ENCODE data around the gene NIN.

The NIN gene

GRCh38 chr14:50770586-50770985, 60.4 kb downstream of the NIN start:
- Histone ChIP-seq H3K4me3 (ENCODE audit: low read length) (no peak overlapping the region), H3K27me3 (ENCODE audit: insufficient read depth, low read length) (no peaks in the 10 kb centered on the region), H3K36me3 (ENCODE audit: insufficient read depth, low read length) (peaks cover 89% of the 10 kb centered on the region), H3K9me3 (ENCODE audit: low read length) (no peaks in the 10 kb centered on the region), H2AFZ (ENCODE audit: low read depth, low read length) (no peak overlapping the region), H3K4me1 (ENCODE audit: insufficient read depth, low read length) (peaks cover 6% of the 10 kb centered on the region)

GRCh38 chr14:50769863-50770500, 61.0 kb downstream of the NIN start:
- Histone ChIP-seq H3K9me3 (ENCODE audit: low read length) (no peaks in the 10 kb centered on the region), H3K36me3 (ENCODE audit: insufficient read depth, low read length) (peaks cover 93% of the 10 kb centered on the region), H3K27me3 (ENCODE audit: insufficient read depth, low read length) (no peaks in the 10 kb centered on the region), H3K4me3 (ENCODE audit: low read length) (no peak overlapping the region), H2AFZ (ENCODE audit: low read depth, low read length) (no peak overlapping the region), H3K4me1 (ENCODE audit: insufficient read depth, low read length) (peaks cover 6% of the 10 kb centered on the region)

- H3K4me3 ChIP-seq (ENCODE audit: low read length), result no peak overlapping the region
- no peaks in the 10 kb centered on the region for H3K27me3 ChIP-seq (ENCODE audit: insufficient read depth, low read length)
- H3K36me3 ChIP-seq (ENCODE audit: insufficient read depth, low read length), result peaks cover 92% of the 10 kb centered on the region
- no peak overlapping the region for H2AFZ ChIP-seq (ENCODE audit: low read depth, low read length)
- peaks cover under 1% of the 10 kb centered on the region for H3K9me3 ChIP-seq (ENCODE audit: low read length)
- peaks cover 6% of the 10 kb centered on the region for H3K4me1 ChIP-seq (ENCODE audit: insufficient read depth, low read length)
These were observed 62.3 kb downstream of the NIN start for GRCh38 chr14:50768680-50769079.

GRCh38 chr14:50766338-50766886, 64.5 kb downstream of the NIN start:
- H2AFZ ChIP-seq (ENCODE audit: low read depth, low read length), result no peak overlapping the region
- H3K4me3 ChIP-seq (ENCODE audit: low read length), result no peak overlapping the region
- H3K36me3 ChIP-seq (ENCODE audit: insufficient read depth, low read length), result peaks cover 93% of the 10 kb centered on the region
- peaks cover 6% of the 10 kb centered on the region for H3K4me1 ChIP-seq (ENCODE audit: insufficient read depth, low read length)
- peaks cover 2% of the 10 kb centered on the region for H3K9me3 ChIP-seq (ENCODE audit: low read length)
- H3K27me3 ChIP-seq (ENCODE audit: insufficient read depth, low read length), result no peaks in the 10 kb centered on the region

DNA sequence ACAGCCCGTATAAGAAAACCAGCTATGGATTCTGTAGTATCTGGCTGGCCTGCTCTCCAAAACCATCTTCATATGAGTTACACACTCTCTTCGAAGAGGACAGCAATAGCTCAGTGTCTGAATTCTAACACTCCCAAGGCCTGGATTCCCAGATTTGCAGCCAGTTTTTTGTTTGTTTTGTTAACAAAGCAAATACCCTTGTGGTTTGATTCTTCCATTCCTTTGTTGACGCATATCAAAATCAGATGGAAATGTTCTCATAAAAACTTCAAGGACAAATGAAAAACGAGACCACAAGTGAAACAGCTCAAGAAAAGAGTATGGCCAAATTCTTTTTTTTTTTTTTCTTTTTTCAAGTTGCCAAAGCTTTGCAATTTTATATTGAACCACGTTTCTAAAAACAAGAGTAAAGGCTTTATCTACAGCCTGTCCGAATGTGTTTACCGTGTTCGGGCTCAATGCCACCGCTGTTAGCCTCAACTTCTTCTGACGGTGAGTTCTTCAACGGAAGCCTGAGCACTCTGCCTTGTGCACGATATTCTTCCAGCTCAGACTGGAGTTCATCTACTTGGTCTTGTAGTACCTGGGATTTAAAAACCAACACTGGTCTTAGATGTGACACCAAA, 67.5 kb downstream of the NIN start:
- Histone ChIP-seq H3K27me3 (ENCODE audit: insufficient read depth, low read length) (no peaks in the 10 kb centered on the region), H3K9me3 (ENCODE audit: low read length) (peaks cover 6% of the 10 kb centered on the region), H2AFZ (ENCODE audit: low read depth, low read length) (no peak overlapping the region), H3K4me3 (ENCODE audit: low read length) (no peak overlapping the region), H3K4me1 (ENCODE audit: insufficient read depth, low read length) (peaks cover 6% of the 10 kb centered on the region), H3K36me3 (ENCODE audit: insufficient read depth, low read length) (peaks cover 89% of the 10 kb centered on the region)

DNA sequence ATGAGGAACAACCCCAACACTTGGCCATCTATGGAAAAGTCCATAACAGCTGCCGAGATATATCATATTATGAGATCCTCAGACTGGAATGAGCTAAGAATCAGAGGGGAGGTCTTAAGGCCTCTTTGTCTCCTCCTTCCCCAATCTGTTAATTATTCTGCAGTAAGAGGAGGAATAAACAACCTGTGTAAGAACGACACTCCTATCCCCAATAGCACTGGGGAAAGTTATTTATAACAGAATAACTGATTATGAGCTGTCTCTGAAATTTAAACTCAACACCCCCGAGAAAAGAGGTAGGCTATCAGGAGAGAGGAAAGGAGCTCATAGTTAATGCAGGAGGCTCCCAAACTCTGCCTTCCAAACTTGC, 68.0 kb downstream of the NIN start:
- H3K9me3 ChIP-seq (ENCODE audit: low read length), result peaks cover 6% of the 10 kb centered on the region
- H3K27me3 ChIP-seq (ENCODE audit: insufficient read depth, low read length), result no peaks in the 10 kb centered on the region
- peaks cover 89% of the 10 kb centered on the region for H3K36me3 ChIP-seq (ENCODE audit: insufficient read depth, low read length)
- H3K4me1 ChIP-seq (ENCODE audit: insufficient read depth, low read length), result peaks cover 6% of the 10 kb centered on the region
- H2AFZ ChIP-seq (ENCODE audit: low read depth, low read length), result no peak overlapping the region
- no peak overlapping the region for H3K4me3 ChIP-seq (ENCODE audit: low read length)

DNA sequence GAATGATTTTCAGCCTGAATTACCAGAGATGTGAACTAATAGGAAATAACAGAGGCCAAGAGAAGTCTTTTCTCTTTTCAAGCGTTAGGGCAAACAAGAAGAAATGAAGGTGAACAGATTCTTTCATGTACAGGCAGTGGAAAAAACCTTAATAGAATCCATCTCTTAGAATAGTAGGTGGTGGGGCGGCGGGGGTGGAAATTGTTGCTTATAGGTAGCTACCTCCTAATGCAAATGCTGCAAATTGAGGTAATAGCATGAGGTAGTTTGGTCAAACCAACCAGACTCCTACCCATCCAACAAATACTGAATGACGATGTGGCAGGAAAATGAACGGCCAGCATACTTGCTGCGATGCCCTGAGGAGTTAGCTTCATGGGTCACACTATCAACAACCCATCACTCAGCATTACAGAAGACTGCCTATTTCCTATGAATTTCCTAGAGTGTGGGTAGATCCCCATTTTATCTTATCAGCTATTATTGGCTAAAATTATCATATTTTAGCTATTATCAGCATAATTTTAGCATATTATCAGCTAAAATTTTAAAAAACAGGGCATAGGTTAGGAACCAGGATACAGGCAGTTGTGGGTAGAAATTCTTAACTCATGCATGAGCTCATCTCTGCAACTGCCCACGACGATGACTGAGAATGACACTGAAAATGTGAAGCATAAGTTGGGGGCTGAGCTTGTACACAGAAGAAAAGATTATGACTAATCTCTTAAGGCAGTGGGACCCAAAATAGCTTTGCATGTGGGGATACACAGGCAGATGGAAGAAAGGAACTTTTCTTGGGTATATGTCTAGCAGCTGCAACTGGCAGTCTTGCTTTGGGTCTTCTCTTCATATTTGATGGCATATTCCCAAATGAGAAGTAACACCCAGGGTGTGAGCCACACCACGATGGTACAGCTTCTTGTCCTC, 68.7 kb downstream of the NIN start:
- Histone ChIP-seq H3K9me3 (ENCODE audit: low read length) (peaks cover 6% of the 10 kb centered on the region), H3K36me3 (ENCODE audit: insufficient read depth, low read length) (peaks cover 94% of the 10 kb centered on the region), H2AFZ (ENCODE audit: low read depth, low read length) (no peak overlapping the region), H3K4me1 (ENCODE audit: insufficient read depth, low read length) (peaks cover 6% of the 10 kb centered on the region), H3K4me3 (ENCODE audit: low read length) (no peak overlapping the region), H3K27me3 (ENCODE audit: insufficient read depth, low read length) (no peaks in the 10 kb centered on the region)

DNA sequence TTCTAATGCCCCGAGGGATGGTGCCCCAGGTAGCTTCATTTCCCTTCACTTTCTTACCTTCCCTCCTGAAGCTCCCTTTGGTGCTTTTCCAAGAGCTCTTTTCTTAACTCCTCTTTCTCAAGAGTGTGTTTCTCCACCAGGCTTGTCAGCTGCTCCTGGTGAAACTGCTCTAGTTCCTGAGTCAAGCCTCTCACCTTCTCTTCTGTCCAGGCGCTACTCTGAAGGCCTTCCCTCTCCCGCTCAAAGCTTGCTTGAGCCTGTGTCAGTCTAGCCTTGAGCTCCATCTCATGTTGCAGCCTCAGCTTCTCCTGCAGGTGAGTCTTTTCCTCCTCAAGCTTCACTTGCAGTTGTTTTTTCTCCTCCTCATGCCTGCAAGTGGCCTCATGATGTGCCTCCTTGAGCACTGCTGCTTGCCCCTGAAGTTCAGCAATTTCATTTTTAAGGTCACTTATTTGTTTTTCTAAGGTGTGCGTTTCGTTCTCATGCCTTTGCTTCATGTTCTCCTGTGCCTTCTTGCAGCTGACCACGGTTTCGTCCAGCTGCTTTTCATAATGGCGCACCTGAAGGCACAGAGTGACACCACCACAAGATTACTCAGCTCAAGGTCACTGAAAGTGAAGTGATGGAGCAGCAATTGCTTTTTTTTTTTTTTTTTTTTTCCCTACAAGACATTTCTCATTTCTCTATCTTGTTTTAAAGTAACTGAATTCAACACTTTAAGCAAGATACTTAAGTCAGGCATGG, 71.0 kb downstream of the NIN start:
- peaks cover 91% of the 10 kb centered on the region for H3K36me3 ChIP-seq (ENCODE audit: insufficient read depth, low read length)

DNA sequence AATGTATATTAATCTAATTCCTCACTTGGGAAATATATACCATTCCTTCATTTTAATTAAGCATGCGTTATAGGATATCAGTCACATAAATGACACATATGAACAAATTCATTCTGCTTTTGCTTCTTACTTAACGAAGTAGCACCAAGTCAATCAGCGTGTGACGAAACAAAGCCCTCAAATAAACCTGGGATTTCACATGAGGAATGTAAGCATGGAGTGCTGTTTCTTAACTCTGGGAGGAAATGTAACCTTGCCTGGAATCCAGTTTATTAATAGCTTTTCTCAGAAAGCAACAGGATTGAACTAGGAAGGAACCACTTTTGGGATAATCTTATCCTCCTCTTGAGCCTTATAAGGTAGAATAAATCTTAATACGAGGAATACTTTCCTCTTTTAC, 72.0 kb downstream of the NIN start:
- H3K4me1 ChIP-seq (ENCODE audit: insufficient read depth, low read length), result no peaks in the 10 kb centered on the region
- H2AFZ ChIP-seq (ENCODE audit: low read depth, low read length), result no peak overlapping the region
- H3K36me3 ChIP-seq (ENCODE audit: insufficient read depth, low read length), result peaks cover 92% of the 10 kb centered on the region
- peaks cover 9% of the 10 kb centered on the region for H3K9me3 ChIP-seq (ENCODE audit: low read length)
- H3K4me3 ChIP-seq (ENCODE audit: low read length), result no peak overlapping the region
- H3K27me3 ChIP-seq (ENCODE audit: insufficient read depth, low read length), result no peaks in the 10 kb centered on the region

More for the DNA sequence above, 71.0 kb downstream of the NIN start:
- Histone ChIP-seq H3K27me3 (ENCODE audit: insufficient read depth, low read length) (no peaks in the 10 kb centered on the region), H3K9me3 (ENCODE audit: low read length) (peaks cover 9% of the 10 kb centered on the region), H2AFZ (ENCODE audit: low read depth, low read length) (no peak overlapping the region), H3K4me3 (ENCODE audit: low read length) (no peak overlapping the region), H3K4me1 (ENCODE audit: insufficient read depth, low read length) (no peaks in the 10 kb centered on the region)

- H3K36me3 ChIP-seq (ENCODE audit: insufficient read depth, low read length), result peaks cover 90% of the 10 kb centered on the region
- H3K9me3 ChIP-seq (ENCODE audit: low read length), result peaks cover 7% of the 10 kb centered on the region
- H3K27me3 ChIP-seq (ENCODE audit: insufficient read depth, low read length), result no peaks in the 10 kb centered on the region
- no peak overlapping the region for H3K4me3 ChIP-seq (ENCODE audit: low read length)
- no peaks in the 10 kb centered on the region for H3K4me1 ChIP-seq (ENCODE audit: insufficient read depth, low read length)
- no peak overlapping the region for H2AFZ ChIP-seq (ENCODE audit: low read depth, low read length)
These were observed 72.7 kb downstream of the NIN start for GRCh38 chr14:50758305-50758704.

DNA sequence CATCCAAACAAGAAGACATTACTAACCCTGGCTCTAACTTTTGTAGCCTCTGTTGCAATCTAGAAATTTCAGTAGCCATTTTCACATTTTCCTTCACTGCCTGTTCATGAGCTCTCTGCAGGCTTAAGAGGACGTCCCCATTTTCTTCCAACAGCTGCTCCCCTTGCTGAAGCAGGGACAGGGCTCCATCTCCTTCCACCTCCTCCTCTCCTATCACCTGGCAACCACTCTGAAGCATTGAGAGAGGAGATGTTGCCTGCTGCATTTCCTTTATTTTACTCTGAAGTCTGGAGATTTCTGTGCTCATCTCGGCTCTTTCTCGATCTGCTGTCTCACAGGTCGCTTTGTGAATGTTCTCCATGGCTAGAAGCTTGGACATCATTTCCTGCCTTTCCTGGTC, 73.3 kb downstream of the NIN start:
- H3K9me3 ChIP-seq (ENCODE audit: low read length), result peaks cover 7% of the 10 kb centered on the region
- no peak overlapping the region for H2AFZ ChIP-seq (ENCODE audit: low read depth, low read length)
- H3K4me3 ChIP-seq (ENCODE audit: low read length), result no peak overlapping the region
- no peaks in the 10 kb centered on the region for H3K4me1 ChIP-seq (ENCODE audit: insufficient read depth, low read length)
- H3K27me3 ChIP-seq (ENCODE audit: insufficient read depth, low read length), result no peaks in the 10 kb centered on the region
- H3K36me3 ChIP-seq (ENCODE audit: insufficient read depth, low read length), result peaks cover 89% of the 10 kb centered on the region

DNA sequence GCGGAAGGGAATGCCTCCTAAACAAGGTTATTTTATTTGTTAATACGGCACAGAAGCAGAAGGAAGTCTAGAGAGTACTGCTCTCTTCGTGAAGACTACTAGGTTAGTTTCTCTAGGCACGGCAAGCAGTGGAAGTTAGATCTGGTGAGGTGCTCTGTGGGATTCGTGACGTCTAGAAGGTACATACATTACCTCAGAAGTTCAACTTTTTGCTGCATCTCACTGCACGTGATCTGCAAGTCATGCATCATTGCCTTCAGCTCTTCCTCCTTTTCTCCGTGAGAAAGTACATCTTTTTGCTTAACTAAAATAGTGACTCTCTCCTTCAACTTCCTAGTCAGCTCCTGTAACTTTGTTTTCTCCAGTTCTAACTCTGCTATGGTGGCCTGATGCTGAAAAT, 74.7 kb downstream of the NIN start:
- Histone ChIP-seq H3K4me1 (ENCODE audit: insufficient read depth, low read length) (no peaks in the 10 kb centered on the region), H3K4me3 (ENCODE audit: low read length) (no peak overlapping the region), H2AFZ (ENCODE audit: low read depth, low read length) (no peak overlapping the region), H3K36me3 (ENCODE audit: insufficient read depth, low read length) (peaks cover 86% of the 10 kb centered on the region), H3K9me3 (ENCODE audit: low read length) (peaks cover 7% of the 10 kb centered on the region), H3K27me3 (ENCODE audit: insufficient read depth, low read length) (no peaks in the 10 kb centered on the region)

Data from neuron (in vitro differentiated cells).